Measurements from ENCODE around the gene BMP6. TPM values are rescaled to one million over a fixed set of nuclear protein-coding genes. Genes with fewer than 3 reads are reported as not detected.

Gene BMP6
- total RNA-seq, 1 experiment from 2014 or later: 0.15 TPM

- H3K27me3 ChIP-seq (ENCODE audit: low read length): no peaks in the 10 kb centered on the region
- no peaks in the 10 kb centered on the region for H3K9me2 ChIP-seq (replicated peaks; ENCODE audit: low read length)
- TF ChIP-seq EZH2 (IDR thresholded peaks at IDR 0.05; ENCODE audit: low read length, unreplicated experiment) (no peak), CTCF (conservative IDR thresholded peaks at IDR 0.05; ENCODE audit: low read depth, low read length) (no peak), EZH2phosphoT487 (IDR thresholded peaks at IDR 0.05; ENCODE audit: borderline replicate concordance, low read length) (no peak)
- H3K79me2 ChIP-seq (ENCODE audit: low read length): no peaks in the 10 kb centered on the region
- H3K9me3 ChIP-seq (ENCODE audit: low read length): no peaks in the 10 kb centered on the region
- BruUV-seq (replicated peaks): TSS peak; percentile 36
- H3K4me2 ChIP-seq (ENCODE audit: low read length): no peak overlapping the region
- H3K9ac ChIP-seq (ENCODE audit: low read length): no peak overlapping the region
- H3K27ac ChIP-seq (ENCODE audit: low read length): no peak overlapping the region
- H3K4me3 ChIP-seq (ENCODE audit: low read length): no peak overlapping the region
- H3F3A ChIP-seq (ENCODE audit: low read length, unreplicated experiment): no peaks in the 10 kb centered on the region
- H3K36me3 ChIP-seq (ENCODE audit: low read depth, low read length): peaks cover 60% of the 10 kb centered on the region
- intact Hi-C loops (cut with micrococcal nuclease): no loop called here
- ATAC-seq: no peak
- H2AFZ ChIP-seq (ENCODE audit: low read length): no peak overlapping the region
- H3K4me1 ChIP-seq (ENCODE audit: insufficient read depth, low read length): no peaks in the 10 kb centered on the region
- CTCF ChIA-PET: no interaction called here
- no peak for DNase-seq
- no peaks in the 10 kb centered on the region for H4K20me1 ChIP-seq (ENCODE audit: low read length)
- POLR2A ChIA-PET (ENCODE audit: unreplicated experiment): no interaction called here
Observed at GRCh38 chr6:7882505-7883257, 156.8 kb downstream of the BMP6 start.

GRCh38 chr6:7883381-7883780 is 157.5 kb downstream of the BMP6 start:
- Histone ChIP-seq H3K4me1 (ENCODE audit: insufficient read depth, low read length) (no peaks in the 10 kb centered on the region), H4K20me1 (ENCODE audit: low read length) (no peaks in the 10 kb centered on the region), H3K9me3 (ENCODE audit: low read length) (no peaks in the 10 kb centered on the region), H3K9ac (ENCODE audit: low read length) (no peak overlapping the region), H3K4me3 (ENCODE audit: low read length) (no peak overlapping the region), H3K27ac (ENCODE audit: low read length) (no peak overlapping the region), H3K27me3 (ENCODE audit: low read length) (no peaks in the 10 kb centered on the region), H3F3A (ENCODE audit: low read length, unreplicated experiment) (no peaks in the 10 kb centered on the region), H3K4me2 (ENCODE audit: low read length) (no peak overlapping the region), H3K36me3 (ENCODE audit: low read depth, low read length) (peaks cover 64% of the 10 kb centered on the region), H2AFZ (ENCODE audit: low read length) (no peak overlapping the region), H3K79me2 (ENCODE audit: low read length) (no peaks in the 10 kb centered on the region), H3K9me2 (replicated peaks; ENCODE audit: low read length) (no peaks in the 10 kb centered on the region)
- BruUV-seq (replicated peaks): no TSS peak
- TF ChIP-seq EZH2 (IDR thresholded peaks at IDR 0.05; ENCODE audit: low read length, unreplicated experiment): no peak
- TF ChIP-seq EZH2phosphoT487 (IDR thresholded peaks at IDR 0.05; ENCODE audit: borderline replicate concordance, low read length): no peak
- no peak for TF ChIP-seq CTCF (conservative IDR thresholded peaks at IDR 0.05; ENCODE audit: low read depth, low read length)
- ChIA-PET POLR2A (ENCODE audit: unreplicated experiment) (no interaction called here), CTCF (no interaction called here)
- DNase-seq: no peak
- intact Hi-C loops (cut with micrococcal nuclease): no loop called here
- ATAC-seq: no peak

GRCh38 chr6:7886132-7886531 is 160.2 kb downstream of the BMP6 start:
- no peaks in the 10 kb centered on the region for H3K4me1 ChIP-seq (ENCODE audit: insufficient read depth, low read length)
- H3K4me2 ChIP-seq (ENCODE audit: low read length): no peak overlapping the region
- H3K9me3 ChIP-seq (ENCODE audit: low read length): no peaks in the 10 kb centered on the region
- H3K79me2 ChIP-seq (ENCODE audit: low read length): no peaks in the 10 kb centered on the region
- ATAC-seq: no peak
- intact Hi-C loops (cut with micrococcal nuclease): no loop called here
- no peak overlapping the region for H3K27ac ChIP-seq (ENCODE audit: low read length)
- CTCF ChIA-PET: no interaction called here
- H4K20me1 ChIP-seq (ENCODE audit: low read length): no peaks in the 10 kb centered on the region
- DNase-seq: no peak
- no peaks in the 10 kb centered on the region for H3K9me2 ChIP-seq (replicated peaks; ENCODE audit: low read length)
- H3K27me3 ChIP-seq (ENCODE audit: low read length): no peaks in the 10 kb centered on the region
- no peak overlapping the region for H3K9ac ChIP-seq (ENCODE audit: low read length)
- no TSS peak for BruUV-seq (replicated peaks)
- no peaks in the 10 kb centered on the region for H3F3A ChIP-seq (ENCODE audit: low read length, unreplicated experiment)
- no peak overlapping the region for H3K4me3 ChIP-seq (ENCODE audit: low read length)
- POLR2A ChIA-PET (ENCODE audit: unreplicated experiment): no interaction called here
- TF ChIP-seq CTCF (conservative IDR thresholded peaks at IDR 0.05; ENCODE audit: low read depth, low read length) (no peak), EZH2phosphoT487 (IDR thresholded peaks at IDR 0.05; ENCODE audit: borderline replicate concordance, low read length) (no peak), EZH2 (IDR thresholded peaks at IDR 0.05; ENCODE audit: low read length, unreplicated experiment) (no peak)
- H3K36me3 ChIP-seq (ENCODE audit: low read depth, low read length): peaks cover 87% of the 10 kb centered on the region
- no peak overlapping the region for H2AFZ ChIP-seq (ENCODE audit: low read length)

Data from PC-3 (cell line).